Endothelial cell of umbilical vein (primary cell): ENCODE measurements around the gene CRISPLD2. TPM values are rescaled to one million over a fixed set of nuclear protein-coding genes. Genes with fewer than 3 reads are reported as not detected.

ENCODE experiments used
- BruUV-seq: library from RNA; stranded (reverse); fragments of 400-500 nt; replicated peaks from 2 replicates; lab custom pipeline; 2021; lab: Mats Ljungman, UMichigan
- CTCF ChIA-PET: fragments of 300-600, 350-600 bp; sonication (Branson Sonifier 250); formaldehyde crosslinking; loops from one replicate; lab custom pipeline; 2021; ENCODE audit warnings: antibody characterized with exemption, inconsistent platforms; lab: Charles Lee
- POLR2A ChIA-PET: fragments of 300-600, 350-600 bp; sonication (Branson Sonifier 250); formaldehyde crosslinking; loops from one replicate; lab custom pipeline; 2021; ENCODE audit warnings: antibody characterized with exemption, inconsistent platforms; lab: Charles Lee
- DNase-seq: peaks from one replicate; pipeline ENCODE4 v3.0.0-alpha.2; 2011; ENCODE audit warnings: low read depth, low spot score
- FAIRE-seq: peaks from 2 replicates; lab custom pipeline; 2011; peaks lifted over from hg19 to GRCh38; lab: Jason Lieb, UNC
- H2AFZ ChIP-seq: 2 replicates; pipeline ENCODE4 v1.6.0; 2012; ENCODE audit warnings: low read depth, low read length, control low read depth, inconsistent platforms
- H3K27ac ChIP-seq: 2 replicates; pipeline ENCODE4 v1.5.1; 2011; ENCODE audit warnings: low read depth, mild to moderate bottlenecking, control low read depth, low read length, moderate library complexity; ENCODE audit not compliant: insufficient read depth
- H3K27me3 ChIP-seq, 2 experiments: 2 replicates each; pipeline versions ENCODE4 v1.6.0 to v1.6.1; 2011; ENCODE audit warnings: low read length in 2 of 2, mixed read lengths in 1 of 2; ENCODE audit not compliant: control insufficient read depth in 2 of 2, insufficient read depth in 2 of 2
- H3K36me3 ChIP-seq, 2 experiments: 2 replicates in 1 of 2; 3 replicates in 1 of 2; pipeline ENCODE4 v1.5.1; 2011; ENCODE audit warnings: low read length in 2 of 2, mild to moderate bottlenecking in 1 of 2, moderate library complexity in 1 of 2; ENCODE audit not compliant: control insufficient read depth in 2 of 2, insufficient read depth in 2 of 2; ENCODE audit errors: extremely low read depth in 1 of 2
- H3K4me1 ChIP-seq: 3 replicates; pipeline ENCODE4 v1.5.1; 2011; ENCODE audit warnings: mild to moderate bottlenecking, low read length; ENCODE audit not compliant: control insufficient read depth, insufficient read depth; ENCODE audit errors: extremely low read depth
- H3K4me2 ChIP-seq: 2 replicates; pipeline ENCODE4 v1.6.1; 2011; ENCODE audit warnings: low read length, control low read depth, mixed read lengths; ENCODE audit not compliant: insufficient read depth
- H3K4me3 ChIP-seq, 3 experiments: fragments of 200-600 bp in 1 of 3; sonication (generic), shearing (Covaris generic) in 1 of 3; replicated peaks in 1 of 3; 2 replicates each; pipeline ENCODE4 v1.5.1; 2011 to 2016; ENCODE audit warnings: control low read depth in 3 of 3, low read length in 3 of 3, mild to moderate bottlenecking in 2 of 3, inconsistent platforms in 1 of 3, low read depth in 1 of 3, moderate library complexity in 1 of 3; ENCODE audit not compliant: insufficient read depth in 1 of 3
- H3K79me2 ChIP-seq: 2 replicates; pipeline ENCODE4 v1.6.0; 2012; ENCODE audit warnings: low read length, inconsistent platforms; ENCODE audit not compliant: control insufficient read depth, insufficient read depth
- H3K9ac ChIP-seq: replicated peaks from 2 replicates; pipeline ENCODE3; 2011; ENCODE audit warnings: low read length, control low read depth; ENCODE audit not compliant: insufficient read depth; ENCODE audit errors: extremely low read depth
- H3K9me1 ChIP-seq: replicated peaks from 3 replicates; pipeline ENCODE4 v1.6.0; 2011; ENCODE audit warnings: mild to moderate bottlenecking, low read length; ENCODE audit not compliant: control insufficient read depth, insufficient read depth; ENCODE audit errors: extremely low read depth
- H3K9me3 ChIP-seq: replicated peaks from 2 replicates; pipeline ENCODE4 v1.5.1; 2012; ENCODE audit warnings: low read length, inconsistent platforms; ENCODE audit not compliant: control insufficient read depth, insufficient read depth
- H4K20me1 ChIP-seq: replicated peaks from 2 replicates; pipeline ENCODE3; 2011; ENCODE audit warnings: mild to moderate bottlenecking, low read length; ENCODE audit not compliant: control insufficient read depth, insufficient read depth; ENCODE audit errors: extremely low read depth
- EZH2 ChIP-seq: IDR thresholded peaks from 2 replicates; pipeline ENCODE4 v1.6.1; 2012; ENCODE audit warnings: borderline replicate concordance, low read depth, mild to moderate bottlenecking, moderate library complexity, low read length, inconsistent platforms; ENCODE audit not compliant: severe bottlenecking
- FOS ChIP-seq: IDR thresholded peaks from 2 replicates; pipeline ENCODE4 v1.6.1; 2011; ENCODE audit warnings: mild to moderate bottlenecking, low read length, moderate library complexity, borderline replicate concordance; ENCODE audit not compliant: insufficient read depth
- GATA2 ChIP-seq: IDR thresholded peaks from 2 replicates; pipeline ENCODE4 v1.7.0; 2011; ENCODE audit warnings: low read depth, mild to moderate bottlenecking, moderate library complexity, mixed read lengths, low read length; ENCODE audit not compliant: insufficient read length, insufficient read depth
- JUN ChIP-seq: IDR thresholded peaks from 2 replicates; pipeline ENCODE4 v1.6.1; 2011; ENCODE audit warnings: borderline replicate concordance, low read depth; ENCODE audit not compliant: insufficient read length, insufficient read depth
- MYC ChIP-seq: IDR thresholded peaks from one replicate; pipeline ENCODE4 v1.6.1; 2011; ENCODE audit warnings: mild to moderate bottlenecking, low read depth, low read length
- POLR2A ChIP-seq: IDR thresholded peaks from 2 replicates; pipeline ENCODE4 v1.6.1; 2012; ENCODE audit warnings: low read depth, mild to moderate bottlenecking, control low read depth, low read length
- POLR2AphosphoS5 ChIP-seq: IDR thresholded peaks from 2 replicates; pipeline ENCODE4 v1.6.1; 2012; ENCODE audit warnings: low read depth, mild to moderate bottlenecking, control low read depth, low read length, moderate library complexity; ENCODE audit not compliant: insufficient read depth
- dilution Hi-C: fragments of 300-500 bp; cut with MboI; formaldehyde crosslinking; loops from one replicate; pipeline ENCODE4 v1.15.0; 2019; ENCODE audit warnings: low sequenced_read_pairs; ENCODE audit not compliant: extremely low pct_ligation_motif_present
- intact Hi-C: fragments of 100-400 bp; cut with micrococcal nuclease; formaldehyde crosslinking; loops from one replicate; pipeline ENCODE4 v1.10.0; 2022
- polyA plus RNA-seq, 4 experiments: library from polyadenylated mRNA; depleted of rRNA in 3 of 4; stranded (reverse) in 3 of 4; unstranded in 1 of 4; fragments of >200 nt; gene quantifications; 2 replicates each; pipeline versions ENCODE4 v1.2.1 to v1.2.3, GENCODE V29; 2011 to 2012; ENCODE audit warnings: missing spikeins in 1 of 4
- total RNA-seq: library from RNA; stranded (reverse); gene quantifications from 2 replicates; pipeline ENCODE4 v1.2.3, GENCODE V29; 2021
- TF ChIP-seq, protein P1 (sequence below): IDR thresholded peaks from 2 replicates; pipeline ENCODE4 v1.6.1; 2011; ENCODE audit not compliant: insufficient read depth, insufficient read length
- TF ChIP-seq, protein P2 (sequence below), 2 donors: IDR thresholded peaks; 1 replicate in 1 of 2; 2 replicates in 1 of 2; pipeline ENCODE4 v1.5.1; 2011; ENCODE audit warnings: low read length in 2 of 2, mild to moderate bottlenecking in 2 of 2, moderate library complexity in 2 of 2, control low read depth in 1 of 2, inconsistent platforms in 1 of 2, low read depth in 1 of 2; ENCODE audit not compliant: insufficient read depth in 1 of 2; ENCODE audit errors: extremely low read depth in 1 of 2

The CRISPLD2 gene
- total and polyA plus RNA-seq, 2 donors (not counting 3 experiments of a cell fraction or from before 2014, with no cell fraction given) = 0.14 to 0.73 TPM

- no peak overlapping the region for H3K4me2 ChIP-seq
- intact Hi-C loops = no loop called here
Measured at GRCh38 chr16:84853534-84853933, 33.7 kb downstream of the CRISPLD2 start.

More at GRCh38 chr16:84853534-84853933, 33.7 kb downstream of the CRISPLD2 start:
- no peak for DNase-seq
- no peak overlapping the region for H3K27ac ChIP-seq
- peaks cover 0 to 6% of the 10 kb centered on the region in 2 experiments for H3K27me3 ChIP-seq
- no peaks in the 10 kb centered on the region for H4K20me1 ChIP-seq
- H3K79me2 ChIP-seq = no peaks in the 10 kb centered on the region
- no TSS peak for BruUV-seq
- H3K4me1 ChIP-seq = no peaks in the 10 kb centered on the region
- FAIRE-seq = no peak
- dilution Hi-C loops = no loop called here
- ChIA-PET CTCF (no interaction called here), POLR2A (no interaction called here)
- no peaks in the 10 kb centered on the region for H3K9me1 ChIP-seq
- no peak overlapping the region for H3K9ac ChIP-seq
- TF ChIP-seq, protein P1, sequence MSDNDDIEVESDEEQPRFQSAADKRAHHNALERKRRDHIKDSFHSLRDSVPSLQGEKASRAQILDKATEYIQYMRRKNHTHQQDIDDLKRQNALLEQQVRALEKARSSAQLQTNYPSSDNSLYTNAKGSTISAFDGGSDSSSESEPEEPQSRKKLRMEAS = no peak
- TF ChIP-seq EZH2 (no peak), POLR2AphosphoS5 (no peak), MYC (no peak), POLR2A (no peak), FOS (no peak), GATA2 (no peak), JUN (no peak)
- TF ChIP-seq, protein P2, sequence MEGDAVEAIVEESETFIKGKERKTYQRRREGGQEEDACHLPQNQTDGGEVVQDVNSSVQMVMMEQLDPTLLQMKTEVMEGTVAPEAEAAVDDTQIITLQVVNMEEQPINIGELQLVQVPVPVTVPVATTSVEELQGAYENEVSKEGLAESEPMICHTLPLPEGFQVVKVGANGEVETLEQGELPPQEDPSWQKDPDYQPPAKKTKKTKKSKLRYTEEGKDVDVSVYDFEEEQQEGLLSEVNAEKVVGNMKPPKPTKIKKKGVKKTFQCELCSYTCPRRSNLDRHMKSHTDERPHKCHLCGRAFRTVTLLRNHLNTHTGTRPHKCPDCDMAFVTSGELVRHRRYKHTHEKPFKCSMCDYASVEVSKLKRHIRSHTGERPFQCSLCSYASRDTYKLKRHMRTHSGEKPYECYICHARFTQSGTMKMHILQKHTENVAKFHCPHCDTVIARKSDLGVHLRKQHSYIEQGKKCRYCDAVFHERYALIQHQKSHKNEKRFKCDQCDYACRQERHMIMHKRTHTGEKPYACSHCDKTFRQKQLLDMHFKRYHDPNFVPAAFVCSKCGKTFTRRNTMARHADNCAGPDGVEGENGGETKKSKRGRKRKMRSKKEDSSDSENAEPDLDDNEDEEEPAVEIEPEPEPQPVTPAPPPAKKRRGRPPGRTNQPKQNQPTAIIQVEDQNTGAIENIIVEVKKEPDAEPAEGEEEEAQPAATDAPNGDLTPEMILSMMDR (IDR thresholded peaks at IDR 0.05; ENCODE audit: extremely low read depth in 1 of 2, insufficient read depth in 1 of 2, low read depth in 1 of 2, low read length in 2 of 2) = no peak
- H2AFZ ChIP-seq = no peak overlapping the region
- H3K4me3 ChIP-seq = no peak overlapping the region
- H3K36me3 ChIP-seq = no peaks in the 10 kb centered on the region
- H3K9me3 ChIP-seq = no peaks in the 10 kb centered on the region
